ENCODE measurements around the gene CDON.

The CDON gene

GRCh38 chr11:125952559-125952958, 110.1 kb downstream of the CDON start:
- H3K27me3 ChIP-seq (ENCODE audit: control insufficient read depth, low read length): no peaks in the 10 kb centered on the region
- no peaks in the 10 kb centered on the region for H3K79me2 ChIP-seq (ENCODE audit: control insufficient read depth, low read length)
- H3F3A ChIP-seq (ENCODE audit: control insufficient read depth, insufficient read depth): no peaks in the 10 kb centered on the region
- no peaks in the 10 kb centered on the region for H3K4me1 ChIP-seq (ENCODE audit: control insufficient read depth, low read length)
- no peaks in the 10 kb centered on the region for H3K9me2 ChIP-seq (replicated peaks; ENCODE audit: control insufficient read depth, low read length)
- H4K20me1 ChIP-seq (ENCODE audit: control insufficient read depth, insufficient read depth, low read depth, low read length): no peaks in the 10 kb centered on the region
- no peaks in the 10 kb centered on the region for H3K36me3 ChIP-seq (ENCODE audit: control insufficient read depth, low read length)
- no peak overlapping the region for H3K27ac ChIP-seq (ENCODE audit: low read depth, low read length)
- H3K9me3 ChIP-seq (ENCODE audit: control insufficient read depth, insufficient read depth, low read length): no peaks in the 10 kb centered on the region
- TF ChIP-seq EZH2phosphoT487 (IDR thresholded peaks at IDR 0.05; ENCODE audit: borderline replicate concordance, low read length) (no peak), CTCF (IDR thresholded peaks at IDR 0.05; ENCODE audit: low read depth, low read length, poor library complexity, severe bottlenecking) (no peak)
- no peak overlapping the region for H3K4me3 ChIP-seq (ENCODE audit: low read length)
- no peak overlapping the region for H3K4me2 ChIP-seq (ENCODE audit: low read length)

- TF ChIP-seq EZH2phosphoT487 (IDR thresholded peaks at IDR 0.05; ENCODE audit: borderline replicate concordance, low read length): no peak
- no peak for TF ChIP-seq CTCF (IDR thresholded peaks at IDR 0.05; ENCODE audit: low read depth, low read length, poor library complexity, severe bottlenecking)
- Histone ChIP-seq H3K4me2 (ENCODE audit: low read length) (no peak overlapping the region), H3K27me3 (ENCODE audit: control insufficient read depth, low read length) (no peaks in the 10 kb centered on the region), H3K79me2 (ENCODE audit: control insufficient read depth, low read length) (no peaks in the 10 kb centered on the region), H3K27ac (ENCODE audit: low read depth, low read length) (no peak overlapping the region), H3K4me1 (ENCODE audit: control insufficient read depth, low read length) (no peaks in the 10 kb centered on the region), H3F3A (ENCODE audit: control insufficient read depth, insufficient read depth) (no peaks in the 10 kb centered on the region), H3K4me3 (ENCODE audit: low read length) (no peak overlapping the region), H3K36me3 (ENCODE audit: control insufficient read depth, low read length) (no peaks in the 10 kb centered on the region), H3K9me2 (replicated peaks; ENCODE audit: control insufficient read depth, low read length) (no peaks in the 10 kb centered on the region), H3K9me3 (ENCODE audit: control insufficient read depth, insufficient read depth, low read length) (no peaks in the 10 kb centered on the region), H4K20me1 (ENCODE audit: control insufficient read depth, insufficient read depth, low read depth, low read length) (no peaks in the 10 kb centered on the region)
Observed at GRCh38 chr11:125951731-125952130, 110.9 kb downstream of the CDON start.

- no peaks in the 10 kb centered on the region for H3K4me1 ChIP-seq (ENCODE audit: control insufficient read depth, low read length)
- H3K36me3 ChIP-seq (ENCODE audit: control insufficient read depth, low read length): no peaks in the 10 kb centered on the region
- no peaks in the 10 kb centered on the region for H3K9me2 ChIP-seq (replicated peaks; ENCODE audit: control insufficient read depth, low read length)
- H3K27ac ChIP-seq (ENCODE audit: low read depth, low read length): no peak overlapping the region
- TF ChIP-seq EZH2phosphoT487 (IDR thresholded peaks at IDR 0.05; ENCODE audit: borderline replicate concordance, low read length): no peak
- no peak for TF ChIP-seq CTCF (IDR thresholded peaks at IDR 0.05; ENCODE audit: low read depth, low read length, poor library complexity, severe bottlenecking)
- H3K9me3 ChIP-seq (ENCODE audit: control insufficient read depth, insufficient read depth, low read length): no peaks in the 10 kb centered on the region
- no peak overlapping the region for H3K4me3 ChIP-seq (ENCODE audit: low read length)
- H4K20me1 ChIP-seq (ENCODE audit: control insufficient read depth, insufficient read depth, low read depth, low read length): no peaks in the 10 kb centered on the region
- H3K79me2 ChIP-seq (ENCODE audit: control insufficient read depth, low read length): no peaks in the 10 kb centered on the region
- H3K4me2 ChIP-seq (ENCODE audit: low read length): no peak overlapping the region
- no peaks in the 10 kb centered on the region for H3K27me3 ChIP-seq (ENCODE audit: control insufficient read depth, low read length)
- H3F3A ChIP-seq (ENCODE audit: control insufficient read depth, insufficient read depth): no peaks in the 10 kb centered on the region
Observed at GRCh38 chr11:125950696-125951651, 111.7 kb downstream of the CDON start.

All from DOHH2 (cell line).